ENCODE data around the gene PRPH2. TPM values are rescaled to one million over a fixed set of nuclear protein-coding genes. Genes with fewer than 3 reads are reported as not detected.
A peak's percentile ranks its signal among the peaks of the same experiment; 100 is the strongest.

Gene PRPH2
- total and polyA plus RNA-seq, 2 of the 13 experiments (the other 11 are each of a cell fraction or from before 2014, with no cell fraction given), result 0.03 to 0.04 TPM

GRCh38 chr6:42746463-42747391 lies 24.3 kb upstream of the PRPH2 start (continued):
- TF ChIP-seq ZFP91 (CRISPR knock-in tag; IDR thresholded peaks at IDR 0.05; ENCODE audit: borderline replicate concordance), result peak; percentile 94
- peak; percentile 74; the same call in 1 of the 2 replicates for TF ChIP-seq ZNF747 (CRISPR knock-in tag; IDR thresholded peaks at IDR 0.05; ENCODE audit: borderline replicate concordance)
- TF ChIP-seq CSRNP2 (CRISPR knock-in tag; conservative IDR thresholded peaks at IDR 0.05; ENCODE audit: low read depth), result no peak
- TF ChIP-seq ZNF44 (CRISPR knock-in tag; IDR thresholded peaks at IDR 0.05), result no peak
- TF ChIP-seq ZEB1 (IDR thresholded peaks at IDR 0.05; ENCODE audit: insufficient replicate concordance, low read depth), result peak; percentile 14
- TF ChIP-seq GFI1 (CRISPR knock-in tag; IDR thresholded peaks at IDR 0.05; ENCODE audit: borderline replicate concordance), result peak; percentile 52; the same call in 1 of the 2 replicates
- TF ChIP-seq ZNF550 (CRISPR knock-in tag; IDR thresholded peaks at IDR 0.05; ENCODE audit: borderline replicate concordance), result no peak
- TF ChIP-seq THYN1 (CRISPR knock-in tag; IDR thresholded peaks at IDR 0.05; ENCODE audit: borderline replicate concordance, low read depth), result no peak
- no peak for TF ChIP-seq NFE2L1 (CRISPR knock-in tag; IDR thresholded peaks at IDR 0.05; ENCODE audit: borderline replicate concordance)
- peak; percentile 56; the same call in 1 of the 2 replicates for TF ChIP-seq ZNF281 (CRISPR knock-in tag; IDR thresholded peaks at IDR 0.05; ENCODE audit: borderline replicate concordance)
- TF ChIP-seq ZBTB43 (CRISPR knock-in tag; conservative IDR thresholded peaks at IDR 0.05), result 0 out of 2 replicates have a peak, but pooled peaks have one; percentile 12
- no peak for TF ChIP-seq ZNF496 (CRISPR knock-in tag; IDR thresholded peaks at IDR 0.05; ENCODE audit: insufficient replicate concordance)
- no peak for TF ChIP-seq ARID3A (IDR thresholded peaks at IDR 0.05; ENCODE audit: low read depth, low read length)
